GM12891 (cell line): ENCODE measurements around the gene RABL2A.
"Not testable (repeated sequence)": the region's sequence is repeated elsewhere in the genome, so short reads cannot be mapped to it uniquely, and the experiment has no call there.

ENCODE experiments used
- DNase-seq: peaks from one replicate; pipeline ENCODE4 v3.0.0; 2011; ENCODE audit warnings: low spot score; ENCODE audit not compliant: insufficient read length
- FAIRE-seq: peaks from 2 replicates; lab custom pipeline; 2011; peaks lifted over from hg19 to GRCh38; lab: Jason Lieb, UNC
- PAX5 ChIP-seq: IDR thresholded peaks from 2 replicates; pipeline ENCODE4 v1.6.1; 2011; ENCODE audit warnings: low read length, moderate library complexity, mild to moderate bottlenecking; ENCODE audit not compliant: insufficient read depth, severe bottlenecking
- POLR2A ChIP-seq: IDR thresholded peaks from 2 replicates; pipeline ENCODE4 v1.6.1; 2011; ENCODE audit warnings: low read depth, low read length, control low read depth
- POLR2AphosphoS5 ChIP-seq: IDR thresholded peaks from 2 replicates; pipeline ENCODE4 v1.6.1; 2011; ENCODE audit warnings: low read depth, low read length, control low read depth
- POU2F2 ChIP-seq: IDR thresholded peaks from 2 replicates; pipeline ENCODE4 v1.6.1; 2011; ENCODE audit warnings: low read depth, mild to moderate bottlenecking, control low read depth, low read length, moderate library complexity
- SPI1 ChIP-seq: IDR thresholded peaks from 2 replicates; pipeline ENCODE4 v1.6.1; 2011; ENCODE audit warnings: low read depth, low read length, control low read depth
- TAF1 ChIP-seq: IDR thresholded peaks from 2 replicates; pipeline ENCODE4 v1.6.1; 2011; ENCODE audit warnings: low read depth, low read length, control low read depth

RABL2A gene

DNA sequence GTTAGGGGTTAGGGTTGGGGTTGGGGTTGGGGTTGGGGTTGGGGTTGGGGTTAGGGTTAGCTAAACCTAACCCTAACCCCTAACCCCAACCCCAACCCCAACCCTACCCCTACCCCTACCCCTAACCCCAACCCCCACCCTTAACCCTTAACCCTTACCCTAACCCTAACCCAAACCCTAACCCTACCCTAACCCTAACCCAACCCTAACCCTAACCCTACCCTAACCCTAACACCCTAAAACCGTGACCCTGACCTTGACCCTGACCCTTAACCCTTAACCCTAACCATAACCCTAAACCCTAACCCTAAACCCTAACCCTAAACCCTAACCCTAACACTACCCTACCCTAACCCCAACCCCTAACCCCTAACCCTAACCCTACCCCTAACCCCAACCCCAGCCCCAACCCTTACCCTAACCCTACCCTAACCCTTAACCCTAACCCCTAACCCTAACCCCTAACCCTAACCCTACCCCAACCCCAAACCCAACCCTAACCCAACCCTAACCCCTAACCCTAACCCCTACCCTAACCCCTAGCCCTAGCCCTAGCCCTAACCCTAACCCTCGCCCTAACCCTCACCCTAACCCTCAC, 24.1 kb upstream of the RABL2A start:
- peak; percentile 65 for FAIRE-seq
- no peak for DNase-seq
- no peak for TF ChIP-seq POLR2A
- TF ChIP-seq POLR2AphosphoS5, result no peak
- TF ChIP-seq TAF1, result no peak
- no peak for TF ChIP-seq POU2F2
- no peak for TF ChIP-seq SPI1
- TF ChIP-seq PAX5, result no peak

DNA sequence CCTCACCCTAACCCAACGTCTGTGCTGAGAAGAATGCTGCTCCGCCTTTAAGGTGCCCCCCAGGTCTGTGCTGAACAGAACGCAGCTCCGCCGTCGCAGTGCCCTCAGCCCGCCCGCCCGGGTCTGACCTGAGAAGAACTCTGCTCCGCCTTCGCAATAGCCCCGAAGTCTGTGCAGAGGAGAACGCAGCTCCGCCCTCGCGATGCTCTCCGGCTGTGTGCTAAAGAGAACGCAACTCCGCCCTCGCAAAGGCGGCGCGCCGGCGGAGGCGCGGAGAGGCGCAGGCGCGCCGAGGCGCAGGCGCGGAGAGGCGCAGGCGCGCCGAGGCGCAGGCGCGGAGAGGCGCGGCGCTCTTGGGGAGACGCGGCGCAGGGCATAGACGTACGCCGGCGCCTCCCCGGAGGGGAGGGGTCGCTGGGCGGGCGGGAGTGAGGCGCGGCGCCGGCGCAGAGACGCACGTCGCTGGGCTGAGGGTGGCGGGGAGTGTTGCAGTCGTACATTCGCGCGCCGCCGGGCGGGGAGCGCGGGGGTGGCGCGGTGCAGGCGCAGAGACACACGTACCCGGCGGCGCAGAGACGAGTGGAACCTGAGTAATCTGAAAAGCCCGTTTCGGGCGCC, 23.5 kb upstream of the RABL2A start:
- TF ChIP-seq TAF1 (peak; percentile 35; the same call in 1 of the 2 replicates), POLR2AphosphoS5 (peak; percentile 48), POLR2A (peak; percentile 61)
- peak; percentile 41 for DNase-seq
- FAIRE-seq, result not testable (repeated sequence)

DNA sequence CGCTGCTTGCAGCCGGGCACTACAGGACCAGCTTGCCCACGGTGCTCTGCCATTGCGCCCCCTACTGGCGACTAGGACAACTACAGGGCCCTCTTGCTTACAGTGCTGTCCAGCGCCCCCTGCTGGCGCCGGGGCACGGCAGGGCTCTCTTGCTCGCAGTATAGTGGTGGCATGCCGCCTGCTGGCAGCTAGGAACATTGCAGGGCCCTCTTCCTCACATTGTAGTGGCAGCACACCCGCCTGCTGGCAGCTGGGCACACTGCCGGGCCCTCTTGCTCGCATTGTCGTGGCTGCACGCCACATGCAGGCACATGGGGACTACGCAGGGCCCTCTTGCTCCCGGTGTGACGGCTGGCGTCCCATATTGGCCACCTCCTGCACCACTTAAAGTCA, 23.0 kb upstream of the RABL2A start:
- peak; percentile 2 for TF ChIP-seq PAX5
- peak; percentile 46; the same call in 1 of the 2 replicates for TF ChIP-seq POU2F2
- not testable (repeated sequence) for FAIRE-seq, DNase-seq

DNA sequence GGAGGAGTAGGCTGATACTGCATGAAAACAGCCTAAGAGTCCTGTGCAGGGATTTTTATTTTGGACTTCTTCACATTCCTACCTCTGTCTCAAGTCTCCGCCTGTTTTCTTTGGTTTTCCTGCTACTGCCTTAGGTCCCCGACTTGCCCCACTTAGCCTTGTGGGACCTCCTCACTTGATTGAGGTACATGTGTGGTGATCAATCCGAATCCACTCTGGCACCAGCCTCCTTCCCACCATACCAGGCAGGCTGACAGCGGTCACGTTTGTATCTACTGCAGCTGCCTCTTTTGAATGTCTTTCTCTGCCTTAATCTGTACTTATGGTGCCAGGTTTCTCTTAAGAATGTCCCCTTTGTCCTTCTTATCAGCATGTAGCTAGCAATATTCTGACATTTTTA, 22.4 kb upstream of the RABL2A start:
- FAIRE-seq, DNase-seq: not testable (repeated sequence)

DNA sequence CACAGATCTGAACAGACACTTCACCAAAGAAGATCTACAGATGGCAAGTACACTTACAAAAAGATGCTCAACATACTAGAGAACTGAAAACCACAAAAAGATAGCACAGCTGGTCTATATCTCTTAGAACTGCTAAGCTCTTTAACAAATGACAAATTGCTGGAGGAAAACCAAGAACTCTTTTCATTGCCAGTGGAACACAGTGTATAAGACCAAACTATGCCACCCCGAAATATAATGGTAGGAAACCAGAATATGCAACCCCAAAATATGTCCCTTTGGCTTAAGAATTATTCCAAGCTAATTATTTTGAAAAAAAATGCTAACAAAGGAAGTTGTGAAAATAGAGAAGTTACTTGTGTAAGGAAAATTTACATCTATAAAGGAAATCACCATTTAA, 21.0 kb upstream of the RABL2A start:
- not testable (repeated sequence) for FAIRE-seq, DNase-seq

DNA sequence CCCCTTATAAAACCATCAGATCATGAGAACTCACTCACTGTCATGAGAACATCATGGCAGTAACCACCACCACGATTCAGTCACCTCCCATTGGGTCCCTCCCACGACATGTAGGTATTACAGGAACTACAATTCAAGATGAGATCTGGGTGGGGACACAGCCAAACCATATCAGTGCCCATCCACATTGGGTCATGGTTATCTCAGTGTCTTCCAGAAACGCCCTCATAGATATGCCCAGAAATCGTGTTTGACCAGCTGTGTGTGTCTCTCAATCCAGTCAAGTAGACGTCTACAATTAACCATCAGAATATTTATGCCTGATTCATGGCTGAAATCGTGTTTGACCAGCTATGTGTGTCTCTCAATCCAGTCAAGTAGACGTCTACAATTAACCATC, 17.2 kb upstream of the RABL2A start:
- not testable (repeated sequence) for DNase-seq, FAIRE-seq

DNA sequence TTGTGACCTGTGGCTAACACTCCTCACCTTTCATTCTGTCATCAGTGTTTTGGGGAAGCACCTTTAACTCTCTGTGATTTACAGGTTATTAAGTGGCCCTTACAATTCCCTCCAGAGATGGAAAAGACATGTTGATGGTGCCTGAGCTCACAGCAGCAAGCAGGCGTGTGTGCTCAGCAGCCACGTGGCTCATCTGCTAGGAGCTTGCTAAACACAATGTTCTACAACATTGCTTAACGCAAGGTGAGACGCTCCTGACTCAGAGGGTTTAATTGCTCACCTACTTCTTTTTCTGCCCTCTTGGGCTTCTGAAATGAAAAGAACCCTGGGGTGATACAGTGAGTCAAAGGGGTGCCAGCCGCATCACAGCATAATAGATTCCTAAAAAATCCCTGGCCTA, 6.1 kb upstream of the RABL2A start:
- DNase-seq, FAIRE-seq: not testable (repeated sequence)

DNA sequence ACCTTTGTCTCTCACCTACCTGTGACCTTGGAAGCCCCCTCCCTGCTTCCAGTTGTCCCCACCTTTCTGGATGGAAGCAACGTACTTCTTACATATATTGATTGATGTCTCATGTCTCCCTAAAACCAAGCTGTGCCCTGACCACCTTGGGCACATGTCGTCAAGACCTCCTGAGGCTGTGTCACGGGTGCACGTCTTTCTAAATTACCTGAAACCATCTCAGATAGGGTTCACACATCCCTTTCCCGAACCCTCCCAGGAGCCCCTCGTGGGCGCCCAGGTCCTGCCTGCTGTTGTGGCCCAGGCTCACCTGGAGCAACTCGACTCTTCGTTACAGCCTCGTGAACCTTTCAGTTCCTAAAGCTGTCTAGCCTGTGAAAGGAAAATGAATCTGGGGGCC, 1.2 kb upstream of the RABL2A start:
- DNase-seq, result not testable (repeated sequence)
- peak; percentile 13 for FAIRE-seq

DNA sequence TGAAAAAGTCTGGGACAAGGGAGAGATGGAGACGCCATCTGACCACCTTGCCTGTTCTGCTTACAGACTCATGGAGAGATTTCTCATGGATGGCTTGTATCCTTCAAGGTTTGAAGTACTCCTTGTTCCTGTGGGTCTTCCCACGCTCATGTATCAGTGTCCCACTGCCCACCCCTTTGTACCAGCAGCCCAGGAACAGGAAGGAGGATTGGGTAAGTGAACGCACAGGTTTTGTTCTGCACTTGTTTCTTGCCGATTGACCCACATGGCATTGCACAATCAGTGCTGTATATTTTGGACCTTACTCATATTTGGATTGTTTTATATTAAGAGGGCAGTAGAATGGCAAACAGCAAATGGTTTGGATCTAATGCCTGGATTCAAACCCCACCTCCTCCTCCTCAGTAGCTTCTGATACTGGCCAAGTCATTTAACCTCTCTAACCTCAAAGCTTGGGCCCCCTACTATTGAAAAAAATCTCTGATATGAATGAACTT, 5.8 kb downstream of the RABL2A start:
- not testable (repeated sequence) for DNase-seq, FAIRE-seq

DNA sequence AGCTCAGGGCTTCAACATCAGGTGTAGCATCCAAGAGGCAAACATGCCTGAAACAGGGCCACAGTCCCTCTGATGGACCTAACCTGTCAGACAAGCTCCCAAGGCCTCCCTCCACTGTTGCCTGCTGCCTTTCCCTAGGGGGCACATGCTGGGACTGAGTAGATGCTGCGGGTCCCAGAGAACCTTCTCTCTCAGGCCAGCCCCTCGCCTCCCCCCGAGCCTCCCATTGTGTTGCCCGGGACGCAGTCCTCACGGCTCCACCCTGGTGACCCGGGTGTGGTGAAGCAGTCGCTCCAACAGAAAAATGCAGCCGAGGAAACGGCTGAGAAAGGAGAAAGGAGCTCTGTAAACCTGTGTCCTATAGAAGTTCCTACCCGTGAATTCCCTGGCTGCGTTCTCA, 8.3 kb downstream of the RABL2A start:
- not testable (repeated sequence) for DNase-seq, FAIRE-seq

DNA sequence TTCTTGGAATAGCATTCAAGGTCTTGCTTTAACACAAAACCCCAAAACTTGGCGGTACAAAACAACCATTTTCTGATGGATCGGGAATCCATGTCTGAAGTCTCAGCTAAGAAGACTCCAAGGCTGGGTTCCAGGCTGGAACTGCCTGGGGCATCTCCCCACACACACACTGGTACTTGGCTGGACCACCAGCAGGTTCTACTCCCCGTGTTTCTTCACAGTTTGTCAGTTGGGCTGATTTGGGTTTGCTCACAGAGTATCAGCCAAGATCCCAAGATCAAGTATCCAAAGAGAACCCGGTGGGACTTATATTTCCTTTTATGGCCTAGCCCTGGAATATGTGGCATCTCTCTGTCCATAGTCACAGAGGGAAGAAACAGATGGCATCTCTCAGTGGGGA, 9.2 kb downstream of the RABL2A start:
- not testable (repeated sequence) for DNase-seq, FAIRE-seq

DNA sequence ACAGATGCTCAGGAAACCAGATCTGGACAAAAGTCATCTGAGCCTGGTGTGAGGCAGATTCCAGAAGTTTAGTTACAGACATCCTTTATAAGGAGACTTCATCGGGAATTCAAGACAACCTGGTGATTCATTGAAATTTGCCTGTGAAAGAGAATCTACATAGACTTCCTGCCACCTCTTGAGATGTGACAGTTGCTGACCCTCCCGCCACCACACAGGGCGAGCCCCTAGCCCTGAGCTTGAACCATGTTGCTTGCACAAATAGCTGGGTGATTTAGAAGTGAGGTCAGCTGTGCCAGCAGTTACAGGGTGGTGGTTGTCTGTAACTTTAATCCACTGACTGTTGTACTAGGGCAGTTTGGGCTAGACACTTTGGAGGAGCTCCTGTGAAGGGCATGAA, 11.0 kb downstream of the RABL2A start:
- not testable (repeated sequence) for DNase-seq, FAIRE-seq

DNA sequence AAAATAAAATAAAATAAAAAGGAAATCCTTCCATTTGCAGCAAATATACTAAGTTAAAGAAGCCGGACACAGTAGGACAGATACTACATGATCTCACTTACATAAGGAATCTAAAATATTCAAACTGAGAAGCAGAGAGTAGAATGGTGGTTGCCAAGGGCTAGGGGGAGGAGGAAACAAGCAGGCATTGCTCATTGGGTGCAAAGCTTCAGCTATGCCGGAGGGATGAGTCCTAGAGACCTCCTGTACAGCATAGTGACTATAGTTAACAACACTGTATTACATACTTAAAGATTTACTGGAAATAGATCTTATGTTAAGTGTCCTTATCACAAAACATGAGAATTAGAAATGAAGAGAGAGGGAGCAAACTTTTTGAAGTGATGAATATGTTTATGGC, 19.2 kb downstream of the RABL2A start:
- not testable (repeated sequence) for FAIRE-seq, DNase-seq

DNA sequence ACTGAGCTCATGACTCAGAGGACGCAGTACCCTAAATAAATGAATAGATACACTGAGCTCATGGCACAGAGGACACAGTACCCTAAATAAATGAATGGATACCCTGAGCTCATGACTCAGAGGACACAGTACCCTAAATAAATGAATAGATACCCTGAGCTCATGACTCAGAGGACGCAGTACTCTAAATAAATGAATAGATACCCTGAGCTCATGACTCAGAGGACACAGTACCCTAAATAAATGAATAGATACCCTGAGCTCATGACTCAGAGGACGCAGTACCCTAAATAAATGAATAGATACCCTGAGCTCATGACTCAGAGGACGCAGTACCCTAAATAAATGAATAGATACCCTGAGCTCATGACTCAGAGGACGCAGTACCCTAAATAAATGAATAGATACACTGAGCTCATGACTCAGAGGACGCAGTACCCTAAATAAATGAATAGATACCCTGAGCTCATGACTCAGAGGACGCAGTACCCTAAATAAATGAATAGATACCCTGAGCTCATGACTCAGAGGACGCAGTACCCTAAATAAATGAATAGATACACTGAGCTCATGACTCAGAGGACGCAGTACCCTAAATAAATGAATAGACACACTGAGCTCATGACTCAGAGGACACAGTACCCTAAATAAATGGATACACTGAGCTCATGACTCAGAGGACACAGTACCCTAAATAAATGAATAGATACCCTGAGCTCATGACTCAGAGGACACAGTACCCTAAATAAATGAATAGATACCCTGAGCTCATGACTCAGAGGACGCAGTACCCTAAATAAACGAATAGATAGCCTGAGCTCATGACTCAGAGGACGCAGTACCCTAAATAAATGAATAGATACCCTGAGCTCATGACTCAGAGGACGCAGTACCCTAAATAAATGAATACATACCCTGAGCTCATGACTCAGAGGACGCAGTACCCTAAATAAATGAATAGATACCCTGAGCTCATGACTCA, 24.1 kb downstream of the RABL2A start:
- DNase-seq, FAIRE-seq: not testable (repeated sequence)

DNA sequence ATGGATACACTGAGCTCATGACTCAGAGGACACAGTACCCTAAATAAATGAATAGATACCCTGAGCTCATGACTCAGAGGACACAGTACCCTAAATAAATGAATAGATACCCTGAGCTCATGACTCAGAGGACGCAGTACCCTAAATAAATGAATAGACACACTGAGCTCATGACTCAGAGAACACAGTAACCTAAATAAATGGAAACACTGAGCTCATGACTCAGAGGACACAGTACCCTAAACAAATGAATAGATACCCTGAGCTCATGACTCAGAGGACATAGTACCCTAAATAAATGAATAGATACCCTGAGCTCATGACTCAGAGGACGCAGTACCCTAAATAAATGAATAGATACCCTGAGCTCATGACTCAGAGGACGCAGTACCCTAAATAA, 25.5 kb downstream of the RABL2A start:
- FAIRE-seq, DNase-seq: not testable (repeated sequence)

DNA sequence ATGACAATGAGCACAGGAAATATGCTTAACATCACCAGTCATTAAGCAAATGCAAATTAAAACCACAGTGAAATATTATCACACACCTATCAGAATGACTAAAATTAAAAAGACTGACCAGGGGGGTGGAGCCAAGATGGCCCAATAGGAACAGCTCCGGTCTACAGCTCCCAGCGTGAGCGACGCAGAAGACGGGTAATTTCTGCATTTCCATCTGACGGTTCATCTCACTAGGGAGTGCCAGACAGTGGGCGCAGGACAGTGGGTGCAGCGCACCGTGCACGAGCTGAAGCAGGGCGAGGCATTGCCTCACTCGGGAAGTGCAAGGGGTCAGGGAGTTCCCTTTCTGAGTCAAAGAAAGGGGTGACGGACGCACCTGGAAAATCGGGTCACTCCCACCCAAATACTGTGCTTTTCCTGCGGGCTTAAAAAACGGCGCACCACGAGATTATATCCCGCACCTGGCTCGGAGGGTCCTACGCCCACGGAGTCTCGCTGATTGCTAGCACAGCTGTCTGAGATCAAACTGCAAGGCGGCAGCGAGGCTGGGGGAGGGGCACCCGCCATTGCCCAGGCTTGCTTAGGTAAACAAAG, 29.1 kb downstream of the RABL2A start:
- not testable (repeated sequence) for DNase-seq, FAIRE-seq

DNA sequence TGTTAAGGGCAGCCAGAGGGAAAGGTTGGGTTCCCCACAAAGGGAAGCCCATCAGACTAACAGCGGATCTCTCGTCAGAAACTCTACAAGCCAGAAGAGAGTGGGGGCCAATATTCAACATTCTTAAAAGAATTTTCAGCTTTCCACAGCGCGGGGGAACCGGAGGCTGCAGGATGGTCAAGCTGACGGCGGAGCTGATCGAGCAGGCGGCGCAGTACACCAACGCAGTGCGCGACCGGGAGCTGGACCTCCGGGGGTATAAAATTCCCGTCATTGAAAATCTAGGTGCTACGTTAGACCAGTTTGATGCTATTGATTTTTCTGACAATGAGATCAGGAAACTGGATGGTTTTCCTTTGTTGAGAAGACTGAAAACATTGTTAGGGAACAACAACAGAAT, 30.7 kb downstream of the RABL2A start:
- DNase-seq, FAIRE-seq: not testable (repeated sequence)
